MCF 10A (cell line): ENCODE results near the gene MPP1. TPM values are rescaled to one million over a fixed set of nuclear protein-coding genes. Genes with fewer than 3 reads are reported as not detected.

Source experiments
- BruUV-seq: library from RNA; stranded (reverse); fragments of 400-500 nt; replicated peaks from 2 replicates; lab custom pipeline; 2021; lab: Mats Ljungman, UMichigan
- CTCF ChIA-PET: fragments of 300-600 bp; sonication (Branson Sonifier 250); formaldehyde crosslinking; extraction: SDS; loops from one replicate; lab custom pipeline; 2021; ENCODE audit warnings: antibody characterized with exemption, inconsistent platforms; lab: Yijun Ruan, JAX
- POLR2A ChIA-PET: fragments of 300-600, 350-650 bp; sonication (Branson Sonifier 250); formaldehyde crosslinking; extraction: SDS; loops from one replicate; lab custom pipeline; 2020; ENCODE audit warnings: antibody characterized with exemption, inconsistent platforms; lab: Yijun Ruan, JAX
- DNase-seq: peaks from one replicate; pipeline ENCODE4 v3.0.0-alpha.2; 2018; ENCODE audit not compliant: unreplicated experiment
- H3K27ac Mint-ChIP-seq: one replicate; pipeline ENCODE4 v1.8.0; 2022; ENCODE audit warnings: mild to moderate bottlenecking, low read depth, mixed read lengths; ENCODE audit not compliant: unreplicated experiment
- H3K27me3 Mint-ChIP-seq: one replicate; pipeline ENCODE4 v1.8.0; 2022; ENCODE audit warnings: mixed read lengths; ENCODE audit not compliant: insufficient read depth, unreplicated experiment
- H3K36me3 Mint-ChIP-seq: one replicate; pipeline ENCODE4 v1.8.0; 2022; ENCODE audit warnings: mild to moderate bottlenecking, moderate library complexity, mixed read lengths; ENCODE audit not compliant: insufficient read depth, unreplicated experiment
- H3K4me1 Mint-ChIP-seq: one replicate; pipeline ENCODE4 v1.8.0; 2022; ENCODE audit warnings: mixed read lengths; ENCODE audit not compliant: insufficient read depth, unreplicated experiment
- H3K4me3 Mint-ChIP-seq: one replicate; pipeline ENCODE4 v1.8.0; 2022; ENCODE audit warnings: mild to moderate bottlenecking, moderate library complexity, mixed read lengths; ENCODE audit not compliant: unreplicated experiment
- H3K9me3 Mint-ChIP-seq: one replicate; pipeline ENCODE4 v1.8.0; 2022; ENCODE audit warnings: mixed read lengths; ENCODE audit not compliant: unreplicated experiment
- intact Hi-C: fragments of 100-400 bp; cut with micrococcal nuclease; formaldehyde crosslinking; loops from 2 replicates; pipeline ENCODE4 v1.14.1; 2022
- total RNA-seq: library from RNA; stranded (reverse); gene quantifications from 2 replicates; pipeline ENCODE4 v1.2.3, GENCODE V29; 2022
- TF ChIP-seq, protein P1 (sequence below): fragments of 200-600 bp; IDR thresholded peaks from one replicate; pipeline ENCODE4 v1.8.0; 2022; ENCODE audit warnings: antibody characterized with exemption, mild to moderate bottlenecking; ENCODE audit not compliant: unreplicated experiment

MPP1 gene
- total RNA-seq, 1 experiment from 2014 or later, result 11.8 TPM

DNA sequence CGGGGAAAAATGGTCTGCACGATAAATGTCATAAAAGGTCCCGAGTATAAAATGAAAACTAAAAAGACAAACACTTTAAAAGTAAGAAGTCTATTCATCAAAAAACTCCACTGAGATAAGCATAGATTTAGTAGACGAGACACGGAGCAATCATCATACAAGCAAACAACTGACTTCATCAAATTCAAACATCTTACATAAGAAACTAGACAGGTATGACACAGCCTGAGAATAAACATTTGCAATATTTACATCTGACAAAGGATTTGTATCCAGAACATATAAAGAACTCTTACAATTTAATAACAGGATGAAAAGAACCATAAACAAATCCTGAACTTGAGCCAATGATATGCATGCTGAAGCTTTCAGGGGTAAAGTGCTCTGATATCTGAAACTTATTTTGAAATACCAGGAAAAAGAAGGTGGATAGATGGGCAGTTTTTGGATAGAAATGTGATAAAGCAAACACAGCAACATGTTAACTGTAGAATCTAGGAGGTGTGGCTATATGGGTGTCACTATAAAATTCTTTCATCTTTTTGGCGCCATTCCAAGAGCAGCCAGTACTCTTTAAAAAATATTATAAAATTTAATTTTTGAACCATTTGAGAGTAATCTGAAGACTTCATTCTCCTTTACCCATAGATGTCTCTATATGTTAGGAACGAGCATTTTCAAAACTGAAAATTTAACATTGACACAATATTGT, 12.0 kb downstream of the MPP1 start:
- CTCF ChIA-PET, result no interaction called here
- H3K36me3 Mint-ChIP-seq, result no peaks in the 10 kb centered on the region
- POLR2A ChIA-PET, result no interaction called here
- no peak overlapping the region for H3K4me3 Mint-ChIP-seq
- intact Hi-C loops, result no loop called here
- peaks cover 18% of the 10 kb centered on the region for H3K27me3 Mint-ChIP-seq
- no peak for DNase-seq
- no peak overlapping the region for H3K27ac Mint-ChIP-seq
- TF ChIP-seq, protein P1, sequence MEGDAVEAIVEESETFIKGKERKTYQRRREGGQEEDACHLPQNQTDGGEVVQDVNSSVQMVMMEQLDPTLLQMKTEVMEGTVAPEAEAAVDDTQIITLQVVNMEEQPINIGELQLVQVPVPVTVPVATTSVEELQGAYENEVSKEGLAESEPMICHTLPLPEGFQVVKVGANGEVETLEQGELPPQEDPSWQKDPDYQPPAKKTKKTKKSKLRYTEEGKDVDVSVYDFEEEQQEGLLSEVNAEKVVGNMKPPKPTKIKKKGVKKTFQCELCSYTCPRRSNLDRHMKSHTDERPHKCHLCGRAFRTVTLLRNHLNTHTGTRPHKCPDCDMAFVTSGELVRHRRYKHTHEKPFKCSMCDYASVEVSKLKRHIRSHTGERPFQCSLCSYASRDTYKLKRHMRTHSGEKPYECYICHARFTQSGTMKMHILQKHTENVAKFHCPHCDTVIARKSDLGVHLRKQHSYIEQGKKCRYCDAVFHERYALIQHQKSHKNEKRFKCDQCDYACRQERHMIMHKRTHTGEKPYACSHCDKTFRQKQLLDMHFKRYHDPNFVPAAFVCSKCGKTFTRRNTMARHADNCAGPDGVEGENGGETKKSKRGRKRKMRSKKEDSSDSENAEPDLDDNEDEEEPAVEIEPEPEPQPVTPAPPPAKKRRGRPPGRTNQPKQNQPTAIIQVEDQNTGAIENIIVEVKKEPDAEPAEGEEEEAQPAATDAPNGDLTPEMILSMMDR, result no peak
- H3K9me3 Mint-ChIP-seq, result no peaks in the 10 kb centered on the region
- BruUV-seq, result no TSS peak
- peaks cover 13% of the 10 kb centered on the region for H3K4me1 Mint-ChIP-seq

- BruUV-seq, result no TSS peak
- intact Hi-C loops, result no loop called here
- CTCF ChIA-PET, result no interaction called here
- Mint-ChIP-seq H3K27ac (no peak overlapping the region), H3K9me3 (no peaks in the 10 kb centered on the region), H3K36me3 (no peaks in the 10 kb centered on the region), H3K4me1 (peaks cover 5% of the 10 kb centered on the region), H3K27me3 (peaks cover 25% of the 10 kb centered on the region), H3K4me3 (no peak overlapping the region)
- TF ChIP-seq, protein P1, result no peak
- POLR2A ChIA-PET, result interaction anchor here (0.6 to 0.8 kb wide), 2 partner anchors 16 to 21 kb away, joined by 3 to 4 read pairs; no protein-coding TSS in a partner anchor
- no peak for DNase-seq
These were observed 13.3 kb downstream of the MPP1 start for GRCh38 chrX:154791939-154792338.

DNA sequence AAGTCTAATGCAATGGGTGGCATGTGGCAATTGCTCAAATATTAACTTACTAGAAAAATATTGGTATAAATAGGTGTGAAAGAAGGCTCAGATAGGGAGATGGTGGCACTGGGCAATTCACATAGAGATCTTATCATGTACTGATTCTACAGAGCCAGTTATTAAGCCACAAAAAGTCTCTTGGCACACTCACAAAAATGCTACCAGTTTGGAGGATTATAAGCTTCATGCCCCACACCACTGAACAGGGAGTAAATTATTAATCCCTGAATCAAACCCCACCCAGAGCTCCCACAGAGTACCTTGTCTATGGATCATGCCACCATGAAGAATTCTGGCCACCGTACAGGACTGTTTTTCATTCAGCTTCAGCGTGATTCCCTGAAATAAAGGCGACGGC, 13.8 kb downstream of the MPP1 start:
- DNase-seq, result no peak
- no peaks in the 10 kb centered on the region for H3K9me3 Mint-ChIP-seq
- no TSS peak for BruUV-seq

DNA sequence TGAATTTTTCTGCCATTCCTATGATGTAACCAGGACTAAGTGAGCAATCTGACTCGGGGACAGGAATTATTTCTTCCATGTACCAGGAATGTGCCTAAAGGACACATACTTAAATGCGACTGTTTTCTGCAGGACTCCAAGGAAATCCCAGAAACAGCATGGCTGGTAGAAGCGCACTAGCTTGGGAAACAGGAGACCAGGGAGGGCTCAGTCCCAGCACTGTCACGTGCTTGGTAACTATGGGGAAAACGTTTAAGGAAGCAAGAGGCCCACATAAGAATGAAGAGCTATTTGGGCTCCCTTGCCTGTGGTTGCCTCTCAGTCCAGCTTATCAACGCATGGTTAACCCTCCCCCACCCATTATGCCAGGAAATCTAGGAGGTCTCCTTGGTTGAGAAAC, 19.6 kb downstream of the MPP1 start:
- no peak overlapping the region for H3K4me3 Mint-ChIP-seq
- no peaks in the 10 kb centered on the region for H3K9me3 Mint-ChIP-seq
- H3K4me1 Mint-ChIP-seq, result no peaks in the 10 kb centered on the region
- intact Hi-C loops, result no loop called here
- H3K27ac Mint-ChIP-seq, result no peak overlapping the region
- TF ChIP-seq, protein P1, result no peak
- ChIA-PET POLR2A (no interaction called here), CTCF (no interaction called here)
- DNase-seq, result no peak
- peaks cover 4% of the 10 kb centered on the region for H3K36me3 Mint-ChIP-seq
- no TSS peak for BruUV-seq
- H3K27me3 Mint-ChIP-seq, result peaks cover 84% of the 10 kb centered on the region

More for the DNA sequence above, 13.8 kb downstream of the MPP1 start:
- TF ChIP-seq, protein P1, result no peak
- POLR2A ChIA-PET, result interaction anchor here (0.6 to 0.8 kb wide), 2 partner anchors 16 to 21 kb away, joined by 3 to 4 read pairs; no protein-coding TSS in a partner anchor
- CTCF ChIA-PET, result no interaction called here
- intact Hi-C loops, result no loop called here
- H3K4me3 Mint-ChIP-seq, result no peak overlapping the region
- peaks cover 2% of the 10 kb centered on the region for H3K36me3 Mint-ChIP-seq
- peaks cover under 1% of the 10 kb centered on the region for H3K4me1 Mint-ChIP-seq
- H3K27ac Mint-ChIP-seq, result no peak overlapping the region
- H3K27me3 Mint-ChIP-seq, result peaks cover 30% of the 10 kb centered on the region
